GM23248 (cell line): ENCODE measurements around the gene OR2AG2.

Experiments used
- EZH2 ChIP-seq: fragments of 200-600 bp; sonication (generic); IDR thresholded peaks from 2 replicates; pipeline ENCODE4 v1.6.1; 2018; ENCODE audit warnings: antibody characterized with exemption, mild to moderate bottlenecking; ENCODE audit not compliant: insufficient read depth, poor library complexity, severe bottlenecking
- EZH2phosphoT487 ChIP-seq: fragments of 200-600 bp; sonication (generic); IDR thresholded peaks from 2 replicates; pipeline ENCODE4 v1.6.1; 2018; ENCODE audit warnings: antibody characterized with exemption, moderate library complexity, mild to moderate bottlenecking, low read depth; ENCODE audit not compliant: insufficient read depth

DNA sequence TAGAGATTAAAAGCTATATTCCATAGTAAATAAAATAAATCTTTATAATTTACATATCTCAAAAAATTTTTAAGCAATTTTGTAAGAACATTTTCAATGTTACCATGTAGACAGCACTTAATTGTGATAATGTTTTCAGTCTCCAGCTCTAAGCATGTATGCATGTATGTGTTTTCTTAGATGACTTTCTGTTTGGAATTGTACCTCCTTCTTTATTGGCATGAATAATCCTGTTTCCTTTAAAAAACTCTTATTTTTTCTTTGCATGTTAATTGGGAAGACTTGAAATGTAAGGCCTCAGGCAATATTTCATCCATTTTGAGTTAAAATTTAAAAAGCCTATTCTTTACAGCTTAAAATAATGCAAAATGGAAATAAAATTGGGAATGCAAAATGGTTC lies 9.1 kb upstream of the OR2AG2 start:
- TF ChIP-seq EZH2 (no peak), EZH2phosphoT487 (no peak)
